Measurements from ENCODE around the gene E2F8. TPM values are rescaled to one million over a fixed set of nuclear protein-coding genes. Genes with fewer than 3 reads are reported as not detected.

Gene E2F8
- total RNA-seq, 1 experiment from 2014 or later = 11.3 TPM

DNA sequence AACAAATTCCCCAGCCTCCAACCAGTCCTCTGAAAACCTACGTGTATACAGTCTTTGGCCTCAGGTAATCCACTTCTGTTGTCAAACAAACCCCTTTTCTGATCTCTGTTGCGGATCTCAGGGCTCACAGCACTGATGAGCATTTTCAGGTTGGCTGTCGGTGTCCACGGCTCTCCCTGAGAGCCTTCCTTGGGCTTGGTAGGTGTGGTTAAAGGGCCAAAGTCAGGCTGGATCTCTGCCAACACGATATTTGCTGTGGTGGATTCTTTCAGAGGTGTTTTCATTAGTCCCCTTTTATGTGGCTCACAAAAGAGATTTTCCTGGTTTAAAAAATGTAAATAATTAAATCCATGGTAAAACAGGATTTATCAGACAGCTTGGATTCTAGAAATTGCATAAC, 2.9 kb downstream of the E2F8 start:
- Histone ChIP-seq H3K56ac (ENCODE audit: insufficient read length, low read depth, low read length) (no peak overlapping the region), H3K18ac (ENCODE audit: insufficient read length, low read depth, low read length) (no peak overlapping the region), H3K14ac (ENCODE audit: insufficient read depth, low read length) (no peak overlapping the region), H4K5ac (ENCODE audit: insufficient read length, low read depth, low read length) (no peak overlapping the region), H3K4me1 (ENCODE audit: insufficient read depth, low read length) (no peaks in the 10 kb centered on the region), H2BK15ac (ENCODE audit: low read depth, low read length) (no peak overlapping the region), H3K9ac (ENCODE audit: extremely low read depth, insufficient read length, low read length) (no peak overlapping the region), H3K4me2 (ENCODE audit: insufficient read depth, insufficient read length, low read length) (no peak overlapping the region), H3K23me2 (ENCODE audit: insufficient read length, low read depth, low read length, poor library complexity, severe bottlenecking) (peaks cover 16% of the 10 kb centered on the region), H2BK120ac (ENCODE audit: low read depth, low read length, poor library complexity, severe bottlenecking) (no peak overlapping the region), H2BK20ac (ENCODE audit: low read depth, low read length, poor library complexity, severe bottlenecking) (no peak overlapping the region), H3K79me2 (ENCODE audit: insufficient read depth, low read length) (no peaks in the 10 kb centered on the region), H2AFZ (ENCODE audit: low read length) (no peak overlapping the region), H4K8ac (replicated peaks; ENCODE audit: insufficient read length, low read depth, low read length) (no peak overlapping the region), H4K91ac (ENCODE audit: insufficient read length, low read depth, low read length) (no peak overlapping the region), H2BK5ac (ENCODE audit: insufficient read length, low read length) (no peak overlapping the region), H3K27ac (ENCODE audit: insufficient read length, low read depth, low read length) (no peak overlapping the region), H2BK12ac (ENCODE audit: insufficient read length, low read depth, low read length) (no peak overlapping the region), H2AK5ac (ENCODE audit: insufficient read length, low read length) (no peak overlapping the region), H3K9me3 (ENCODE audit: control insufficient read depth, low read depth, low read length) (no peaks in the 10 kb centered on the region), H4K20me1 (ENCODE audit: control insufficient read depth, insufficient read depth, insufficient read length) (no peaks in the 10 kb centered on the region), H3K23ac (ENCODE audit: insufficient read length, low read depth, low read length) (no peak overlapping the region), H3K79me1 (ENCODE audit: insufficient read depth, low read depth, low read length, poor library complexity, severe bottlenecking) (no peaks in the 10 kb centered on the region), H3K4ac (ENCODE audit: low read depth, low read length) (no peak overlapping the region), H3K27me3 (ENCODE audit: insufficient read depth, low read length) (peaks cover under 1% of the 10 kb centered on the region; the same call in 1 of the 2 replicates), H3T11ph (ENCODE audit: low read length) (no peak overlapping the region)
- Mint-ChIP-seq H3K27ac (no peak overlapping the region; a peak in 1 of 7 replicates), H3K9me3 (no peaks in the 10 kb centered on the region; a peak in 1 of 5 replicates), H3K4me1 (peaks cover 7 to 14% of the 10 kb centered on the region in 2 experiments; a peak in 3 of 4 replicates), H3K27me3 (ENCODE audit: low read depth) (peaks cover 14% of the 10 kb centered on the region), H3K36me3 (ENCODE audit: insufficient read depth in 1 of 3, low read depth in 3 of 3) (peaks cover 14 to 41% (median 40%) of the 10 kb centered on the region in 3 experiments; a peak in 6 of 7 replicates), H3K4me3 (no peak overlapping the region)
- TF ChIP-seq, protein P1, sequence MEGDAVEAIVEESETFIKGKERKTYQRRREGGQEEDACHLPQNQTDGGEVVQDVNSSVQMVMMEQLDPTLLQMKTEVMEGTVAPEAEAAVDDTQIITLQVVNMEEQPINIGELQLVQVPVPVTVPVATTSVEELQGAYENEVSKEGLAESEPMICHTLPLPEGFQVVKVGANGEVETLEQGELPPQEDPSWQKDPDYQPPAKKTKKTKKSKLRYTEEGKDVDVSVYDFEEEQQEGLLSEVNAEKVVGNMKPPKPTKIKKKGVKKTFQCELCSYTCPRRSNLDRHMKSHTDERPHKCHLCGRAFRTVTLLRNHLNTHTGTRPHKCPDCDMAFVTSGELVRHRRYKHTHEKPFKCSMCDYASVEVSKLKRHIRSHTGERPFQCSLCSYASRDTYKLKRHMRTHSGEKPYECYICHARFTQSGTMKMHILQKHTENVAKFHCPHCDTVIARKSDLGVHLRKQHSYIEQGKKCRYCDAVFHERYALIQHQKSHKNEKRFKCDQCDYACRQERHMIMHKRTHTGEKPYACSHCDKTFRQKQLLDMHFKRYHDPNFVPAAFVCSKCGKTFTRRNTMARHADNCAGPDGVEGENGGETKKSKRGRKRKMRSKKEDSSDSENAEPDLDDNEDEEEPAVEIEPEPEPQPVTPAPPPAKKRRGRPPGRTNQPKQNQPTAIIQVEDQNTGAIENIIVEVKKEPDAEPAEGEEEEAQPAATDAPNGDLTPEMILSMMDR (conservative IDR thresholded peaks at IDR 0.05) = no peak
- no peak for DNase-seq
- no CpG with 5 or more reads among the region's 5 CpGs for WGBS (ENCODE audit: extremely low coverage, insufficient read length, low lambda C conversion rate)
